H1 (cell line): ENCODE results near the gene DYNLT2. TPM values are rescaled to one million over a fixed set of nuclear protein-coding genes. Genes with fewer than 3 reads are reported as not detected.

Experiments used
- CTCF ChIA-PET: fragments of 300-600 bp; sonication (Branson Sonifier 250); formaldehyde crosslinking; loops from one replicate; lab custom pipeline; 2021; ENCODE audit not compliant: partially characterized antibody; lab: Charles Lee
- POLR2A ChIA-PET: fragments of 300-600 bp; sonication (Branson Sonifier 250); formaldehyde crosslinking; loops from one replicate; lab custom pipeline; 2021; ENCODE audit warnings: inconsistent platforms; ENCODE audit not compliant: partially characterized antibody; lab: Charles Lee
- DNase-seq, 2 experiments: peaks; one replicate each; pipeline versions ENCODE4 v3.0.0 to v3.0.0-alpha.2; 2010 to 2022; ENCODE audit warnings: low spot score in 2 of 2, low read depth in 1 of 2, mixed read lengths in 1 of 2
- FAIRE-seq: peaks from 2 replicates; lab custom pipeline; 2011; peaks lifted over from hg19 to GRCh38; lab: Jason Lieb, UNC
- H2AFZ ChIP-seq: 2 replicates; pipeline ENCODE4 v1.8.1; 2012; ENCODE audit warnings: low read length, inconsistent platforms
- H2AK5ac ChIP-seq: 2 replicates; pipeline ENCODE4 v1.6.1; 2013; ENCODE audit warnings: low read depth, low read length
- H2BK120ac ChIP-seq: replicated peaks from 2 replicates; pipeline ENCODE3; 2013; ENCODE audit warnings: low read depth, low read length, inconsistent platforms
- H2BK12ac ChIP-seq: 2 replicates; pipeline ENCODE4 v1.6.1; 2013; ENCODE audit warnings: low read depth, low read length
- H2BK15ac ChIP-seq: 2 replicates; pipeline ENCODE4 v1.6.1; 2013; ENCODE audit warnings: low read length
- H2BK20ac ChIP-seq: 2 replicates; pipeline ENCODE4 v1.6.1; 2013; ENCODE audit warnings: low read length
- H2BK5ac ChIP-seq: 2 replicates; pipeline ENCODE4 v1.6.1; 2013; ENCODE audit warnings: low read depth, low read length
- H3K14ac ChIP-seq: 2 replicates; pipeline ENCODE4 v1.6.1; 2013; ENCODE audit warnings: inconsistent platforms; ENCODE audit not compliant: insufficient read length
- H3K18ac ChIP-seq: 2 replicates; pipeline ENCODE4 v1.6.1; 2013; ENCODE audit warnings: low read length; ENCODE audit errors: extremely low read depth
- H3K23ac ChIP-seq: 2 replicates; pipeline ENCODE4 v1.6.1; 2013; ENCODE audit warnings: inconsistent platforms; ENCODE audit not compliant: insufficient read length
- H3K23me2 ChIP-seq: 2 replicates; pipeline ENCODE4 v1.6.1; 2013; ENCODE audit warnings: low read depth, low read length
- H3K27ac ChIP-seq: 2 replicates; pipeline ENCODE4 v1.6.1; 2011; ENCODE audit warnings: low read depth, low read length, inconsistent platforms
- H3K27me3 ChIP-seq, 4 experiments: replicated peaks in 1 of 4; 1 replicate in 1 of 4; 2 replicates in 3 of 4; pipeline versions ENCODE4 v1.6.1 to v1.8.1; 2011 to 2013; ENCODE audit warnings: low read length in 3 of 4, mild to moderate bottlenecking in 3 of 4, inconsistent platforms in 2 of 4, mixed read lengths in 2 of 4, moderate library complexity in 1 of 4; ENCODE audit not compliant: control insufficient read depth in 3 of 4, insufficient read depth in 3 of 4; ENCODE audit errors: extremely low read depth in 1 of 4
- H3K36me3 ChIP-seq, 4 experiments: 2 replicates each; pipeline versions ENCODE4 v1.6.1 to v1.8.1; 2011 to 2013; ENCODE audit warnings: mild to moderate bottlenecking in 4 of 4, low read length in 3 of 4, moderate library complexity in 2 of 4, control low read depth in 1 of 4, inconsistent platforms in 1 of 4; ENCODE audit not compliant: insufficient read depth in 4 of 4, control insufficient read depth in 2 of 4
- H3K4ac ChIP-seq: replicated peaks from 2 replicates; pipeline ENCODE3; 2013; ENCODE audit warnings: low read length, low read depth, mixed read lengths, inconsistent platforms; ENCODE audit not compliant: insufficient read length
- H3K4me1 ChIP-seq, 4 experiments: replicated peaks in 1 of 4; 1 replicate in 1 of 4; 2 replicates in 3 of 4; pipeline versions ENCODE4 v1.6.1 to v1.8.1; 2011 to 2013; ENCODE audit warnings: low read length in 3 of 4, inconsistent platforms in 2 of 4, mixed read lengths in 1 of 4; ENCODE audit not compliant: insufficient read depth in 4 of 4, control insufficient read depth in 3 of 4
- H3K4me2 ChIP-seq, 2 experiments: 2 replicates each; pipeline versions ENCODE4 v1.6.1 to v1.8.1; 2011 to 2013; ENCODE audit warnings: low read depth in 2 of 2, low read length in 2 of 2, control low read depth in 1 of 2, inconsistent platforms in 1 of 2, mild to moderate bottlenecking in 1 of 2; ENCODE audit not compliant: insufficient read depth in 1 of 2
- H3K4me3 ChIP-seq, 4 experiments: fragments of 200-600, 300-600 bp in 1 of 4; sonication (generic), shearing (Covaris generic), sonication (Bioruptor Twin) in 1 of 4; 2 replicates each; pipeline versions ENCODE4 v1.5.1 to v1.8.1; 2011 to 2016; ENCODE audit warnings: low read length in 4 of 4, low read depth in 3 of 4, control low read depth in 2 of 4, inconsistent platforms in 2 of 4, mild to moderate bottlenecking in 2 of 4, mixed read lengths in 1 of 4, moderate library complexity in 1 of 4; ENCODE audit not compliant: insufficient read depth in 2 of 4; ENCODE audit errors: extremely low read depth in 1 of 4
- H3K56ac ChIP-seq: replicated peaks from 2 replicates; pipeline ENCODE3; 2013; ENCODE audit warnings: low read depth, mild to moderate bottlenecking, mixed read lengths, low read length, inconsistent platforms; ENCODE audit not compliant: insufficient read length
- H3K79me1 ChIP-seq: 2 replicates; pipeline ENCODE4 v1.6.1; 2013; ENCODE audit warnings: low read depth, low read length, control low read depth
- H3K79me2 ChIP-seq, 2 experiments: 2 replicates each; pipeline versions ENCODE4 v1.6.1 to v1.8.1; 2012 to 2013; ENCODE audit warnings: low read length in 2 of 2, mild to moderate bottlenecking in 2 of 2, inconsistent platforms in 1 of 2; ENCODE audit not compliant: insufficient read depth in 2 of 2, control insufficient read depth in 1 of 2
- H3K9ac ChIP-seq, 4 experiments: replicated peaks in 1 of 4; 1 replicate in 1 of 4; 2 replicates in 3 of 4; pipeline versions ENCODE4 v1.6.1 to v1.8.1; 2011 to 2013; ENCODE audit warnings: low read depth in 3 of 4, low read length in 3 of 4, control low read depth in 2 of 4, mild to moderate bottlenecking in 2 of 4, moderate library complexity in 2 of 4, inconsistent platforms in 1 of 4; ENCODE audit errors: extremely low read depth in 1 of 4
- H3K9me3 ChIP-seq, 2 experiments: 2 replicates each; pipeline versions ENCODE4 v1.6.1 to v1.8.1; 2012 to 2013; ENCODE audit warnings: mild to moderate bottlenecking in 2 of 2, moderate library complexity in 2 of 2, control low read depth in 1 of 2, inconsistent platforms in 1 of 2, low read depth in 1 of 2, low read length in 1 of 2, mixed read lengths in 1 of 2; ENCODE audit not compliant: insufficient read depth in 2 of 2
- H4K20me1 ChIP-seq, 2 experiments: replicated peaks in 1 of 2; 2 replicates each; pipeline versions ENCODE3 to v1.8.1; 2011 to 2013; ENCODE audit warnings: inconsistent platforms in 2 of 2, low read length in 2 of 2, mild to moderate bottlenecking in 1 of 2; ENCODE audit not compliant: insufficient read depth in 2 of 2, control insufficient read depth in 1 of 2
- H4K5ac ChIP-seq: 2 replicates; pipeline ENCODE4 v1.6.1; 2013; ENCODE audit warnings: low read length, low read depth, mixed read lengths, inconsistent platforms; ENCODE audit not compliant: insufficient read length
- H4K8ac ChIP-seq: 2 replicates; pipeline ENCODE4 v1.8.0; 2013; ENCODE audit warnings: mild to moderate bottlenecking, moderate library complexity, low read length, inconsistent platforms; ENCODE audit not compliant: insufficient read depth; ENCODE audit errors: extremely low read depth
- H4K91ac ChIP-seq: replicated peaks from 2 replicates; pipeline ENCODE3; 2013; ENCODE audit warnings: low read length, mixed read lengths, inconsistent platforms; ENCODE audit not compliant: insufficient read length
- CBX5 ChIP-seq: fragments of 300-800, 300-1000 bp; sonication (generic); IDR thresholded peaks from 2 replicates; pipeline ENCODE4 v1.7.1; 2016; ENCODE audit warnings: antibody characterized with exemption, low read length, low read depth
- CTCF ChIP-seq, 3 experiments: IDR thresholded peaks; 1 replicate in 2 of 3; 2 replicates in 1 of 3; pipeline versions ENCODE4 v1.5.1 to v1.6.1; 2011; ENCODE audit warnings: low read length in 3 of 3, mild to moderate bottlenecking in 3 of 3, inconsistent platforms in 2 of 3, low read depth in 1 of 3, moderate library complexity in 1 of 3; ENCODE audit not compliant: insufficient read depth in 1 of 3; ENCODE audit errors: control extremely low read depth in 1 of 3
- EGR1 ChIP-seq: IDR thresholded peaks from 2 replicates; pipeline ENCODE4 v1.6.1; 2011; ENCODE audit warnings: low read depth, low read length, borderline replicate concordance
- GTF2F1 ChIP-seq: IDR thresholded peaks from 2 replicates; pipeline ENCODE4 v1.6.1; 2012; ENCODE audit warnings: low read depth, low read length, improper control_type of control experiment, borderline replicate concordance
- POU5F1 ChIP-seq: IDR thresholded peaks from 2 replicates; pipeline ENCODE4 v1.6.1; 2011; ENCODE audit warnings: low read depth, mild to moderate bottlenecking, low read length, moderate library complexity
- RBBP5 ChIP-seq: IDR thresholded peaks from 2 replicates; pipeline ENCODE4 v1.7.1; 2012; ENCODE audit warnings: low read depth, mild to moderate bottlenecking, inconsistent platforms, low read length, moderate library complexity, borderline replicate concordance
- SIN3A ChIP-seq, 2 experiments: IDR thresholded peaks in 1 of 2; conservative IDR thresholded peaks in 1 of 2; 2 replicates each; pipeline ENCODE4 v1.6.1; 2011 to 2012; ENCODE audit warnings: low read length in 2 of 2, improper control_type of control experiment in 1 of 2, low read depth in 1 of 2, mild to moderate bottlenecking in 1 of 2
- SIRT6 ChIP-seq: IDR thresholded peaks from one replicate; pipeline ENCODE4 v1.7.1; 2012; ENCODE audit warnings: low read length, inconsistent platforms
- SUZ12 ChIP-seq: fragments of 200-600 bp; sonication (generic); IDR thresholded peaks from 2 replicates; pipeline ENCODE4 v1.6.1; 2012; ENCODE audit warnings: mild to moderate bottlenecking, inconsistent platforms, low read length, moderate library complexity, mixed read lengths
- TBP ChIP-seq: IDR thresholded peaks from 2 replicates; pipeline ENCODE4 v1.6.1; 2011; ENCODE audit warnings: low read depth, low read length, improper control_type of control experiment
- TCF12 ChIP-seq: IDR thresholded peaks from 2 replicates; pipeline ENCODE4 v1.6.1; 2011; ENCODE audit warnings: low read depth, mild to moderate bottlenecking, low read length
- WGBS, 2 experiments: shearing (Covaris generic) in 1 of 2; methylation state at CpG; one replicate each; pipeline versions ENCODE4 v1.1.6 to v1.1.7; 2013 to 2015; ENCODE audit warnings: low lambda C conversion rate in 2 of 2, mixed read lengths in 2 of 2, inconsistent platforms in 1 of 2, low coverage in 1 of 2, missing lambda C conversion rate in 1 of 2; ENCODE audit not compliant: insufficient replicate concordance in 2 of 2, insufficient coverage in 1 of 2, insufficient read length in 1 of 2; ENCODE audit errors: extremely low coverage in 1 of 2, missing lambda C conversion rate in 1 of 2; 5-methylcytosine and 5-hydroxymethylcytosine counted together
- polyA plus RNA-seq, 7 experiments: library from polyadenylated mRNA; depleted of rRNA in 3 of 7; stranded (reverse) in 5 of 7; unstranded in 2 of 7; fragments of >200 nt in 5 of 7; fragments of 200-250 nt in 2 of 7; gene quantifications; 1 replicate in 5 of 7; 2 replicates in 1 of 7; 4 replicates in 1 of 7; pipeline versions ENCODE4 v1.2.1 to v1.2.3, GENCODE V29; 2011 to 2013; ENCODE audit warnings: missing spikeins in 2 of 7, mixed read lengths in 2 of 7
- total RNA-seq: library from RNA; stranded (reverse); fragmentation: NEBNext Ultra II Directional; extraction: Animal tissue kit (Norgen Biotek cat#: 25700); gene quantifications from 2 replicates; pipeline ENCODE4 v1.2.1, GENCODE V29; 2021

Gene DYNLT2
- total and polyA plus RNA-seq, 2 of the 8 experiments (the other 6 are each of a cell fraction or from before 2014, with no cell fraction given) = 0.48 to 1.8 TPM

DNA sequence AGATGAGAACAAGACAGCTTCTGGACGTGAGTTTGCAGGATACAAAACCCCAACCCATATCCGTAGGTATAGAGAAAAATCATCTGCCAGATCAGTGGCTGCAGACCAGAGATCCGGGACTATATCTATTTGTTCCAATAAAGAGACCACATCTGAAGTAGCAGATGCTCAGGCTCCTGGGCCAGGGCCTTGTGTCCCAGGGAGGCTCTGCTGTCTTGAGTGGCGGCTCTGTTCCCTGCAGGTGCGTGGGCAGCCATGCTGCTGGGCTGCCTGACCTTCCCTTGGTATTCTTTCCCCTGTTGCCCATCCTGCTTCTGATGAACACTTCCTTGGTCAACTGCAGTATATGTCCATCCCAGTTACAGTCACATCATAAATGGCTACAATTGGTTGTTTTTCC, 35.0 kb upstream of the DYNLT2 start:
- TF ChIP-seq GTF2F1 (no peak), RBBP5 (no peak), CTCF (IDR thresholded peaks at IDR 0.05; ENCODE audit: control extremely low read depth in 1 of 3, insufficient read depth in 1 of 3, low read depth in 1 of 3, low read length in 3 of 3) (no peak), CBX5 (no peak), POU5F1 (no peak), SIN3A (conservative IDR thresholded peaks at IDR 0.05 in 1 of 2, IDR thresholded peaks at IDR 0.05 in 1 of 2; ENCODE audit: low read depth in 1 of 2, low read length in 2 of 2) (no peak), TBP (no peak), SUZ12 (no peak), EGR1 (no peak), SIRT6 (no peak), TCF12 (no peak)
- Histone ChIP-seq H2AK5ac (no peak overlapping the region), H3K18ac (no peak overlapping the region), H4K91ac (no peak overlapping the region), H3K23ac (no peak overlapping the region), H3K9ac (no peak overlapping the region), H2BK20ac (no peak overlapping the region), H3K27ac (no peak overlapping the region), H4K5ac (no peak overlapping the region), H3K14ac (no peak overlapping the region), H3K79me1 (no peaks in the 10 kb centered on the region), H3K56ac (no peak overlapping the region), H3K4me1 (peaks cover 0 to 12% (median 4%) of the 10 kb centered on the region in 4 experiments; a peak in 5 of 7 replicates), H4K20me1 (peaks cover 0 to 2% of the 10 kb centered on the region in 2 experiments), H3K4me2 (no peak overlapping the region), H2AFZ (no peak overlapping the region), H2BK120ac (no peak overlapping the region), H3K36me3 (no peaks in the 10 kb centered on the region), H2BK5ac (no peak overlapping the region), H2BK12ac (no peak overlapping the region), H3K4ac (no peak overlapping the region), H3K27me3 (peaks cover 0 to 12% (median 4%) of the 10 kb centered on the region in 4 experiments; a peak in 4 of 7 replicates), H3K9me3 (no peaks in the 10 kb centered on the region), H4K8ac (no peak overlapping the region), H2BK15ac (no peak overlapping the region), H3K23me2 (no peaks in the 10 kb centered on the region; the same call in 1 of the 2 replicates), H3K4me3 (no peak overlapping the region), H3K79me2 (no peaks in the 10 kb centered on the region)
- no peak for FAIRE-seq
- DNase-seq = peak in 1 of 2 experiments; percentile 38
- WGBS, 2 experiments = 72% methylated on average over 5 of the region's 5 CpGs; no CpG with 5 or more reads in 1 of the 2 experiments
- CTCF ChIA-PET = interaction anchor here (1.2 to 1.5 kb wide), 2 partner anchors 10 to 45 kb away, joined by 4 read pairs; no protein-coding TSS in a partner anchor
- POLR2A ChIA-PET = interaction anchor here (1.1 kb wide), 1 partner anchor 15 kb away, joined by 4 read pairs; no protein-coding TSS in a partner anchor
